GM12878 (cell line): ENCODE data around the gene AIFM3. TPM values are rescaled to one million over a fixed set of nuclear protein-coding genes. Genes with fewer than 3 reads are reported as not detected.

ENCODE experiments used
- ATAC-seq: fragments of 200-7000 bp; cut with Tn5 transposase; 3 replicates; pipeline ENCODE4 v1.9.1; 2020; ENCODE audit warnings: mild to moderate bottlenecking, moderate library complexity
- BruUV-seq: library from RNA; stranded (reverse); fragments of 400-500 nt; replicated peaks from 2 replicates; lab custom pipeline; 2021; lab: Mats Ljungman, UMichigan
- CTCF ChIA-PET: fragments of 300-600 bp; sonication (Branson Sonifier 250); formaldehyde crosslinking; extraction: SDS; loops from one replicate; lab custom pipeline; 2021; ENCODE audit warnings: inconsistent platforms; lab: Yijun Ruan, JAX
- POLR2A ChIA-PET: fragments of 350-600 bp; formaldehyde crosslinking; extraction: SDS; loops from one replicate; lab custom pipeline; 2021; ENCODE audit warnings: inconsistent platforms; lab: Charles Lee
- RAD21 ChIA-PET: fragments of 300-600 bp; sonication (Branson Sonifier 250); formaldehyde crosslinking; loops from one replicate; lab custom pipeline; 2023; ENCODE audit warnings: antibody characterized with exemption; ENCODE audit not compliant: unreplicated experiment; lab: Charles Lee
- SMC1A ChIA-PET: fragments of 300-600 bp; sonication (Branson Sonifier 250); formaldehyde crosslinking; loops from one replicate; lab custom pipeline; 2023; ENCODE audit not compliant: unreplicated experiment, uncharacterized antibody; lab: Charles Lee
- DNase-seq: peaks from one replicate; pipeline ENCODE4 v3.0.0-alpha.2; 2011; ENCODE audit warnings: low read depth, low spot score
- FAIRE-seq: peaks from 3 replicates; lab custom pipeline; 2011; peaks lifted over from hg19 to GRCh38; lab: Jason Lieb, UNC
- H2AFZ ChIP-seq: 2 replicates; pipeline ENCODE4 v1.6.0; 2011; ENCODE audit warnings: low read depth, low read length, control low read depth; ENCODE audit not compliant: control insufficient read depth
- H3K27ac ChIP-seq: 2 replicates; pipeline ENCODE4 v1.5.1; 2011; ENCODE audit warnings: control low read depth; ENCODE audit not compliant: control insufficient read depth, insufficient read depth
- H3K27me3 ChIP-seq, 2 experiments: replicated peaks in 1 of 2; 2 replicates each; pipeline versions ENCODE4 v1.6.0 to v1.6.1; 2011; ENCODE audit warnings: low read length in 1 of 2; ENCODE audit not compliant: control insufficient read depth in 2 of 2, insufficient read depth in 2 of 2
- H3K36me3 ChIP-seq, 2 experiments: 2 replicates each; pipeline ENCODE4 v1.5.1; 2011; ENCODE audit warnings: low read length in 1 of 2; ENCODE audit not compliant: control insufficient read depth in 2 of 2, insufficient read depth in 2 of 2
- H3K4me1 ChIP-seq: 2 replicates; pipeline ENCODE4 v1.6.1; 2011; ENCODE audit warnings: mild to moderate bottlenecking, low read length, moderate library complexity, mixed read lengths; ENCODE audit not compliant: control insufficient read depth, insufficient read depth
- H3K4me2 ChIP-seq: 2 replicates; pipeline ENCODE4 v1.6.0; 2011; ENCODE audit warnings: control low read depth; ENCODE audit not compliant: control insufficient read depth, insufficient read depth
- H3K4me3 ChIP-seq: fragments of 200-600 bp; sonication (generic); 2 replicates; pipeline ENCODE4 v1.5.1; 2016
- H3K79me2 ChIP-seq: 2 replicates; pipeline ENCODE4 v1.6.0; 2011; ENCODE audit warnings: low read length; ENCODE audit not compliant: control insufficient read depth, insufficient read depth
- H3K9ac ChIP-seq: 2 replicates; pipeline ENCODE4 v1.8.0; 2011; ENCODE audit warnings: low read length, control low read depth, mixed read lengths; ENCODE audit not compliant: control insufficient read depth, insufficient read depth
- H3K9me3 ChIP-seq: replicated peaks from 3 replicates; pipeline ENCODE4 v1.5.1; 2011; ENCODE audit warnings: mild to moderate bottlenecking, low read length; ENCODE audit not compliant: control insufficient read depth, insufficient read depth
- H4K20me1 ChIP-seq: 2 replicates; pipeline ENCODE4 v1.6.0; 2011; ENCODE audit not compliant: control insufficient read depth, insufficient read depth
- CEBPZ ChIP-seq: fragments of 150-350 bp; IDR thresholded peaks from 2 replicates; pipeline ENCODE4 v1.6.1; 2016; ENCODE audit warnings: low read depth, low read length
- ESRRA ChIP-seq: IDR thresholded peaks from 2 replicates; pipeline ENCODE4 v1.6.1; 2012; ENCODE audit warnings: mild to moderate bottlenecking, low read length, improper control_type of control experiment
- HDAC6 ChIP-seq: fragments of 200-600 bp; sonication (generic); IDR thresholded peaks from one replicate; pipeline ENCODE4 v1.8.0; 2017; ENCODE audit warnings: antibody characterized with exemption; ENCODE audit not compliant: unreplicated experiment
- MEF2A ChIP-seq: IDR thresholded peaks from 2 replicates; pipeline ENCODE4 v1.6.1; 2011; ENCODE audit warnings: low read depth, mild to moderate bottlenecking, low read length, moderate library complexity; ENCODE audit not compliant: insufficient read depth
- MEF2B ChIP-seq: fragments of 450-650 bp; IDR thresholded peaks from 2 replicates; pipeline ENCODE4 v1.6.1; 2018; ENCODE audit warnings: mild to moderate bottlenecking, moderate library complexity; ENCODE audit not compliant: partially characterized antibody, poor library complexity, severe bottlenecking
- PAX5 ChIP-seq: IDR thresholded peaks from 2 replicates; pipeline ENCODE4 v1.6.1; 2011; ENCODE audit warnings: low read depth, low read length, borderline replicate concordance
- POU2F2 ChIP-seq: IDR thresholded peaks from 3 replicates; pipeline ENCODE4 v1.6.1; 2011; ENCODE audit warnings: low read depth, mild to moderate bottlenecking, low read length, borderline replicate concordance
- RAD51 ChIP-seq: fragments of 450-650 bp; IDR thresholded peaks from 2 replicates; pipeline ENCODE4 v1.6.1; 2016; ENCODE audit warnings: moderate library complexity, mild to moderate bottlenecking, inconsistent platforms
- RFX5 ChIP-seq: IDR thresholded peaks from 2 replicates; pipeline ENCODE4 v1.6.1; 2011; ENCODE audit warnings: low read depth, low read length, improper control_type of control experiment
- SPI1 ChIP-seq: IDR thresholded peaks from 2 replicates; pipeline ENCODE4 v1.6.1; 2011; ENCODE audit warnings: low read depth, mild to moderate bottlenecking, low read length, moderate library complexity, borderline replicate concordance; ENCODE audit not compliant: insufficient read depth
- SUPT20H ChIP-seq: IDR thresholded peaks from 2 replicates; pipeline ENCODE4 v1.6.1; 2011; ENCODE audit warnings: low read depth, mild to moderate bottlenecking, low read length, moderate library complexity, borderline replicate concordance; ENCODE audit not compliant: control insufficient read depth
- TCF12 ChIP-seq: IDR thresholded peaks from 2 replicates; pipeline ENCODE4 v1.6.1; 2011; ENCODE audit warnings: low read depth, mild to moderate bottlenecking, low read length
- TCF7 ChIP-seq: IDR thresholded peaks from 2 replicates; pipeline ENCODE4 v1.6.1; 2014; ENCODE audit warnings: antibody characterized with exemption, borderline replicate concordance
- WGBS: methylation state at CpG from one replicate; pipeline ENCODE4 v1.1.6; 2016; ENCODE audit warnings: low lambda C conversion rate; ENCODE audit not compliant: insufficient replicate concordance, insufficient coverage; ENCODE audit errors: missing lambda C conversion rate; 5-methylcytosine and 5-hydroxymethylcytosine counted together
- in situ Hi-C: fragments of 300-500 bp; cut with MboI; formaldehyde crosslinking; loops from 9 replicates; pipeline ENCODE4 v1.14.3; 2018; ENCODE audit warnings: mixed read lengths
- intact Hi-C: fragments of 100-400 bp; cut with micrococcal nuclease; formaldehyde crosslinking; loops from one replicate; pipeline ENCODE4 v1.14.2; 2022; ENCODE audit not compliant: unreplicated experiment
- polyA plus RNA-seq, 11 experiments: library from polyadenylated mRNA; depleted of rRNA in 4 of 11; unstranded in 6 of 11; stranded (reverse) in 5 of 11; fragments of >200 nt; fragmentation: Nextera tagmentation in 4 of 11; fragmentation: Illumina TruSeq in 1 of 11; extraction: Ambion mirVana in 4 of 11; extraction: Trizol in 1 of 11; gene quantifications; 1 replicate in 1 of 11; 2 replicates in 10 of 11; pipeline versions ENCODE4 v1.2.1 to v1.2.3, GENCODE V29; 2011 to 2016; ENCODE audit warnings: inconsistent platforms in 2 of 11, missing spikeins in 2 of 11, low read depth in 1 of 11
- total RNA-seq, 4 experiments: library from RNA; depleted of rRNA in 3 of 4; stranded (reverse); fragments of >200 nt in 3 of 4; fragmentation: Illumina TruSeq in 1 of 4; extraction: Trizol in 1 of 4; gene quantifications; 2 replicates each; pipeline versions ENCODE4 v1.2.1 to v1.2.3, GENCODE V29; 2013 to 2021
- TF ChIP-seq, protein P1 (sequence below): fragments of 450-650 bp; IDR thresholded peaks from 2 replicates; pipeline ENCODE4 v1.6.1; 2016; ENCODE audit warnings: mild to moderate bottlenecking, moderate library complexity, borderline replicate concordance

The AIFM3 gene
- total and polyA plus RNA-seq, 10 of the 15 experiments (the other 5 are each of a cell fraction or from before 2014, with no cell fraction given) = 0.06 to 0.34 (median 0.21) TPM; not detected in 6

GRCh38 chr22:21009638-21010425 is 42.8 kb downstream of the AIFM3 start (continued):
- TF ChIP-seq SPI1 (no peak), CEBPZ (no peak), HDAC6 (no peak)

GRCh38 chr22:21010426-21011113 is 43.5 kb downstream of the AIFM3 start:
- no peaks in the 10 kb centered on the region for H4K20me1 ChIP-seq
- CTCF ChIA-PET = no interaction called here
- SMC1A ChIA-PET = no interaction called here
- H3K9ac ChIP-seq = no peak overlapping the region
- H3K79me2 ChIP-seq = no peaks in the 10 kb centered on the region
- intact Hi-C loops = no loop called here
- RAD21 ChIA-PET = no interaction called here
- FAIRE-seq = no peak
- no peaks in the 10 kb centered on the region; a peak in 1 of 4 replicates for H3K27me3 ChIP-seq
- in situ Hi-C loops = no loop called here
- H3K4me2 ChIP-seq = no peak overlapping the region
- POLR2A ChIA-PET = no interaction called here
- ATAC-seq = no peak
- no peaks in the 10 kb centered on the region for H3K36me3 ChIP-seq
- BruUV-seq = no TSS peak
- peaks cover 7% of the 10 kb centered on the region for H3K4me1 ChIP-seq
- H3K4me3 ChIP-seq = no peak overlapping the region
- DNase-seq = no peak
- H3K9me3 ChIP-seq = no peaks in the 10 kb centered on the region
- no peak overlapping the region for H2AFZ ChIP-seq
- H3K27ac ChIP-seq = no peak overlapping the region
- WGBS = 30% methylated on average over 3 of the region's 3 CpGs
- no peak for TF ChIP-seq ESRRA
- no peak for TF ChIP-seq MEF2A
- TF ChIP-seq TCF7 = no peak
- TF ChIP-seq TCF12 = no peak
- TF ChIP-seq, protein P1, sequence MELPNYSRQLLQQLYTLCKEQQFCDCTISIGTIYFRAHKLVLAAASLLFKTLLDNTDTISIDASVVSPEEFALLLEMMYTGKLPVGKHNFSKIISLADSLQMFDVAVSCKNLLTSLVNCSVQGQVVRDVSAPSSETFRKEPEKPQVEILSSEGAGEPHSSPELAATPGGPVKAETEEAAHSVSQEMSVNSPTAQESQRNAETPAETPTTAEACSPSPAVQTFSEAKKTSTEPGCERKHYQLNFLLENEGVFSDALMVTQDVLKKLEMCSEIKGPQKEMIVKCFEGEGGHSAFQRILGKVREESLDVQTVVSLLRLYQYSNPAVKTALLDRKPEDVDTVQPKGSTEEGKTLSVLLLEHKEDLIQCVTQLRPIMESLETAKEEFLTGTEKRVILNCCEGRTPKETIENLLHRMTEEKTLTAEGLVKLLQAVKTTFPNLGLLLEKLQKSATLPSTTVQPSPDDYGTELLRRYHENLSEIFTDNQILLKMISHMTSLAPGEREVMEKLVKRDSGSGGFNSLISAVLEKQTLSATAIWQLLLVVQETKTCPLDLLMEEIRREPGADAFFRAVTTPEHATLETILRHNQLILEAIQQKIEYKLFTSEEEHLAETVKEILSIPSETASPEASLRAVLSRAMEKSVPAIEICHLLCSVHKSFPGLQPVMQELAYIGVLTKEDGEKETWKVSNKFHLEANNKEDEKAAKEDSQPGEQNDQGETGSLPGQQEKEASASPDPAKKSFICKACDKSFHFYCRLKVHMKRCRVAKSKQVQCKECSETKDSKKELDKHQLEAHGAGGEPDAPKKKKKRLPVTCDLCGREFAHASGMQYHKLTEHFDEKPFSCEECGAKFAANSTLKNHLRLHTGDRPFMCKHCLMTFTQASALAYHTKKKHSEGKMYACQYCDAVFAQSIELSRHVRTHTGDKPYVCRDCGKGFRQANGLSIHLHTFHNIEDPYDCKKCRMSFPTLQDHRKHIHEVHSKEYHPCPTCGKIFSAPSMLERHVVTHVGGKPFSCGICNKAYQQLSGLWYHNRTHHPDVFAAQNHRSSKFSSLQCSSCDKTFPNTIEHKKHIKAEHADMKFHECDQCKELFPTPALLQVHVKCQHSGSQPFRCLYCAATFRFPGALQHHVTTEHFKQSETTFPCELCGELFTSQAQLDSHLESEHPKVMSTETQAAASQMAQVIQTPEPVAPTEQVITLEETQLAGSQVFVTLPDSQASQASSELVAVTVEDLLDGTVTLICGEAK = no peak
- TF ChIP-seq RFX5 = no peak
- TF ChIP-seq POU2F2 = no peak
- no peak for TF ChIP-seq RAD51
- TF ChIP-seq MEF2B = no peak
- TF ChIP-seq PAX5 = no peak
- TF ChIP-seq SUPT20H = no peak
